Measurements from ENCODE around the gene LSG1.

LSG1 gene

GRCh38 chr3:194672876-194673275, 885 bp upstream of the LSG1 start:
- H3K36me3 ChIP-seq (ENCODE audit: insufficient read depth, low read length) = peaks cover 14% of the 10 kb centered on the region
- H3K9me3 ChIP-seq (replicated peaks; ENCODE audit: low read length) = no peaks in the 10 kb centered on the region
- peak overlapping the region; percentile 73 for H3K4me2 ChIP-seq (ENCODE audit: low read length)
- peak overlapping the region; percentile 78 for H3K4me3 ChIP-seq (ENCODE audit: low read length)
- H3K4me1 ChIP-seq (ENCODE audit: control insufficient read depth, insufficient read depth, low read length) = peaks cover 21% of the 10 kb centered on the region
- H3K9ac ChIP-seq (ENCODE audit: low read depth, low read length) = peak overlapping the region; percentile 96
- peaks cover 25% of the 10 kb centered on the region for H3K27me3 ChIP-seq (ENCODE audit: control insufficient read depth, insufficient read depth, low read length)

GRCh38 chr3:194671511-194671899, 486 bp downstream of the LSG1 start:
- Histone ChIP-seq H3K9me3 (replicated peaks; ENCODE audit: low read length) (no peaks in the 10 kb centered on the region), H3K4me3 (ENCODE audit: low read length) (peak overlapping the region; percentile 78), H3K4me2 (ENCODE audit: low read length) (peak overlapping the region; percentile 73), H3K4me1 (ENCODE audit: control insufficient read depth, insufficient read depth, low read length) (peaks cover 21% of the 10 kb centered on the region), H3K9ac (ENCODE audit: low read depth, low read length) (peak overlapping the region; percentile 96), H3K36me3 (ENCODE audit: insufficient read depth, low read length) (peaks cover 14% of the 10 kb centered on the region), H3K27me3 (ENCODE audit: control insufficient read depth, insufficient read depth, low read length) (peaks cover 15% of the 10 kb centered on the region)

GRCh38 chr3:194667363-194667762, 4.6 kb downstream of the LSG1 start:
- Histone ChIP-seq H3K4me2 (ENCODE audit: low read length) (no peak overlapping the region), H3K4me1 (ENCODE audit: control insufficient read depth, insufficient read depth, low read length) (peaks cover 10% of the 10 kb centered on the region), H3K9ac (ENCODE audit: low read depth, low read length) (no peak overlapping the region), H3K27me3 (ENCODE audit: control insufficient read depth, insufficient read depth, low read length) (no peaks in the 10 kb centered on the region), H3K4me3 (ENCODE audit: low read length) (no peak overlapping the region), H3K9me3 (replicated peaks; ENCODE audit: low read length) (no peaks in the 10 kb centered on the region), H3K36me3 (ENCODE audit: insufficient read depth, low read length) (peaks cover 36% of the 10 kb centered on the region)

- no peaks in the 10 kb centered on the region for H3K27me3 ChIP-seq (ENCODE audit: control insufficient read depth, insufficient read depth, low read length)
- no peaks in the 10 kb centered on the region for H3K4me1 ChIP-seq (ENCODE audit: control insufficient read depth, insufficient read depth, low read length)
- no peak overlapping the region for H3K4me2 ChIP-seq (ENCODE audit: low read length)
- no peaks in the 10 kb centered on the region for H3K9me3 ChIP-seq (replicated peaks; ENCODE audit: low read length)
- peaks cover 51% of the 10 kb centered on the region for H3K36me3 ChIP-seq (ENCODE audit: insufficient read depth, low read length)
- no peak overlapping the region for H3K9ac ChIP-seq (ENCODE audit: low read depth, low read length)
- H3K4me3 ChIP-seq (ENCODE audit: low read length) = no peak overlapping the region
Measured at GRCh38 chr3:194664857-194665256, 7.1 kb downstream of the LSG1 start.

- H3K4me3 ChIP-seq (ENCODE audit: low read length) = no peak overlapping the region
- no peaks in the 10 kb centered on the region for H3K9me3 ChIP-seq (replicated peaks; ENCODE audit: low read length)
- H3K4me2 ChIP-seq (ENCODE audit: low read length) = no peak overlapping the region
- no peaks in the 10 kb centered on the region for H3K4me1 ChIP-seq (ENCODE audit: control insufficient read depth, insufficient read depth, low read length)
- H3K9ac ChIP-seq (ENCODE audit: low read depth, low read length) = no peak overlapping the region
- peaks cover 60% of the 10 kb centered on the region for H3K36me3 ChIP-seq (ENCODE audit: insufficient read depth, low read length)
- no peaks in the 10 kb centered on the region for H3K27me3 ChIP-seq (ENCODE audit: control insufficient read depth, insufficient read depth, low read length)
Measured at GRCh38 chr3:194661946-194662345, 10.0 kb downstream of the LSG1 start.

- Histone ChIP-seq H3K4me2 (ENCODE audit: low read length) (no peak overlapping the region), H3K4me3 (ENCODE audit: low read length) (no peak overlapping the region), H3K36me3 (ENCODE audit: insufficient read depth, low read length) (peaks cover 61% of the 10 kb centered on the region), H3K9me3 (replicated peaks; ENCODE audit: low read length) (no peaks in the 10 kb centered on the region), H3K27me3 (ENCODE audit: control insufficient read depth, insufficient read depth, low read length) (no peaks in the 10 kb centered on the region), H3K9ac (ENCODE audit: low read depth, low read length) (no peak overlapping the region), H3K4me1 (ENCODE audit: control insufficient read depth, insufficient read depth, low read length) (no peaks in the 10 kb centered on the region)
Measured at GRCh38 chr3:194661374-194661773, 10.6 kb downstream of the LSG1 start.

GRCh38 chr3:194659778-194660177, 12.2 kb downstream of the LSG1 start:
- no peaks in the 10 kb centered on the region for H3K27me3 ChIP-seq (ENCODE audit: control insufficient read depth, insufficient read depth, low read length)
- peaks cover 52% of the 10 kb centered on the region for H3K36me3 ChIP-seq (ENCODE audit: insufficient read depth, low read length)
- no peak overlapping the region for H3K4me2 ChIP-seq (ENCODE audit: low read length)
- no peak overlapping the region for H3K4me3 ChIP-seq (ENCODE audit: low read length)
- no peaks in the 10 kb centered on the region for H3K4me1 ChIP-seq (ENCODE audit: control insufficient read depth, insufficient read depth, low read length)
- no peaks in the 10 kb centered on the region for H3K9me3 ChIP-seq (replicated peaks; ENCODE audit: low read length)
- no peak overlapping the region for H3K9ac ChIP-seq (ENCODE audit: low read depth, low read length)

GRCh38 chr3:194658477-194659242, 13.3 kb downstream of the LSG1 start:
- H3K36me3 ChIP-seq (ENCODE audit: insufficient read depth, low read length) = peaks cover 62% of the 10 kb centered on the region
- H3K9me3 ChIP-seq (replicated peaks; ENCODE audit: low read length) = no peaks in the 10 kb centered on the region
- no peak overlapping the region for H3K9ac ChIP-seq (ENCODE audit: low read depth, low read length)
- H3K4me1 ChIP-seq (ENCODE audit: control insufficient read depth, insufficient read depth, low read length) = no peaks in the 10 kb centered on the region
- no peaks in the 10 kb centered on the region for H3K27me3 ChIP-seq (ENCODE audit: control insufficient read depth, insufficient read depth, low read length)
- no peak overlapping the region for H3K4me3 ChIP-seq (ENCODE audit: low read length)
- no peak overlapping the region for H3K4me2 ChIP-seq (ENCODE audit: low read length)

- Histone ChIP-seq H3K9ac (ENCODE audit: low read depth, low read length) (no peak overlapping the region), H3K4me2 (ENCODE audit: low read length) (no peak overlapping the region), H3K4me3 (ENCODE audit: low read length) (no peak overlapping the region), H3K4me1 (ENCODE audit: control insufficient read depth, insufficient read depth, low read length) (no peaks in the 10 kb centered on the region), H3K27me3 (ENCODE audit: control insufficient read depth, insufficient read depth, low read length) (no peaks in the 10 kb centered on the region), H3K36me3 (ENCODE audit: insufficient read depth, low read length) (peaks cover 65% of the 10 kb centered on the region), H3K9me3 (replicated peaks; ENCODE audit: low read length) (no peaks in the 10 kb centered on the region)
Measured at GRCh38 chr3:194657439-194657838, 14.6 kb downstream of the LSG1 start.

GRCh38 chr3:194654443-194654842, 17.5 kb downstream of the LSG1 start:
- no peak overlapping the region for H3K4me3 ChIP-seq (ENCODE audit: low read length)
- peaks cover 70% of the 10 kb centered on the region for H3K36me3 ChIP-seq (ENCODE audit: insufficient read depth, low read length)
- H3K27me3 ChIP-seq (ENCODE audit: control insufficient read depth, insufficient read depth, low read length) = no peaks in the 10 kb centered on the region
- no peak overlapping the region for H3K4me2 ChIP-seq (ENCODE audit: low read length)
- no peaks in the 10 kb centered on the region for H3K4me1 ChIP-seq (ENCODE audit: control insufficient read depth, insufficient read depth, low read length)
- no peaks in the 10 kb centered on the region for H3K9me3 ChIP-seq (replicated peaks; ENCODE audit: low read length)
- H3K9ac ChIP-seq (ENCODE audit: low read depth, low read length) = no peak overlapping the region

- Histone ChIP-seq H3K4me2 (ENCODE audit: low read length) (no peak overlapping the region), H3K36me3 (ENCODE audit: insufficient read depth, low read length) (peaks cover 66% of the 10 kb centered on the region), H3K9me3 (replicated peaks; ENCODE audit: low read length) (no peaks in the 10 kb centered on the region), H3K9ac (ENCODE audit: low read depth, low read length) (no peak overlapping the region), H3K4me1 (ENCODE audit: control insufficient read depth, insufficient read depth, low read length) (no peaks in the 10 kb centered on the region), H3K4me3 (ENCODE audit: low read length) (no peak overlapping the region), H3K27me3 (ENCODE audit: control insufficient read depth, insufficient read depth, low read length) (no peaks in the 10 kb centered on the region)
Measured at GRCh38 chr3:194647747-194648146, 24.2 kb downstream of the LSG1 start.

GRCh38 chr3:194642769-194643168, 29.2 kb downstream of the LSG1 start:
- no peaks in the 10 kb centered on the region for H3K27me3 ChIP-seq (ENCODE audit: control insufficient read depth, insufficient read depth, low read length)
- H3K4me3 ChIP-seq (ENCODE audit: low read length) = no peak overlapping the region
- H3K36me3 ChIP-seq (ENCODE audit: insufficient read depth, low read length) = peaks cover 47% of the 10 kb centered on the region
- no peak overlapping the region for H3K4me2 ChIP-seq (ENCODE audit: low read length)
- no peaks in the 10 kb centered on the region for H3K9me3 ChIP-seq (replicated peaks; ENCODE audit: low read length)
- H3K4me1 ChIP-seq (ENCODE audit: control insufficient read depth, insufficient read depth, low read length) = peaks cover 26% of the 10 kb centered on the region
- H3K9ac ChIP-seq (ENCODE audit: low read depth, low read length) = no peak overlapping the region

Measured in skeletal muscle satellite cell (primary cell).